ENCODE measurements around the gene F11. TPM values are rescaled to one million over a fixed set of nuclear protein-coding genes. Genes with fewer than 3 reads are reported as not detected.
"Not testable (repeated sequence)": the region's sequence is repeated elsewhere in the genome, so short reads cannot be mapped to it uniquely, and the experiment has no call there.

F11 gene
- total RNA-seq, 1 donor from 2014 or later: not detected

DNA sequence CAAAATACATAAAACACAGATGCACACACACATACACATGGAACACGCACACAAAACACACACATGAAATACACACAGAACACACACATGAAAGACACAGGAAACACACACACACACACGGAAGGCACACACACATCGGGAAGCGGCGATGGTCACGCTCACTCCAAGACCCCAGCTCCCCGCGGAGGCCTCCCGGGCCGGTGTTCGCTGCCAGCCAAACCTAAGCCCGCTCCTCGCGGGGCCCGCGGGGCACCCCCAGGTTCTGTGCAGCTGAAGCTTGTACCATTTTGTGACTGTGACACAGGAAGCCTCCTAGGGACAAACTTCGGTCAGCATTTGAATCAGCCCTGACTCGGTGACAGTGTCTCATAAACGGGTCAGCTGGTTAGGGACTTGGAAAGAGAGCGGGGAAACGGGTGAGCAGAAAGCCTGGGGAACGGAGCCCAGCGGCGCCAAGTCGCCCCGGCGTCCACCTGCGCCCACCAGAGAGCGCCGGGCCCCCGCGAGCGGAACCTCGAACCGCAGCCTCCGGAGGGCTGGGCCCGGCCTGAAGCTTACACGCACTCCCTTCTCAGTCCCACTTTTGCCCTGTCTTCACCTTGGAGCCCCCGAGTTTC, 32.1 kb downstream of the F11 start:
- DNase-seq (ENCODE audit: low spot score): no peak

DNA sequence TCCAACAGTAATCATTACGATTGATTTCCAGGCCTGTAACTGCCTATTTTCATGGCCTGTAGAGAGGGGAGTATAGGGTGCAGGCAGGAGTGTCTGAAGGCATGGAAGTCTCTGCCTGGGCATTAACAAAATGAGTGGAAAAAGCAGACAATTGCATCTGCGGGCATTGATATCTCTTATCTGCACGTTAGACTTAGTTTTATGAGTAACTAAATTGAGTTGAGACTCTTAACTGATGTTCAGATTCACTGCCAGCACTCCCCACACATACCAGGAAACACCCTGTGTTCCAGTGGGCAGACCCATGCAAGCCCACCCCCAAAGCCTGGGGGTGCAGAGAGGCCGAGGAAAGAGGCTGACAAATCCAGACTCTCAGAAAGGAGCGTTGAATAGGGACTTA, 33.3 kb downstream of the F11 start:
- no peak for DNase-seq (ENCODE audit: low spot score)

- DNase-seq (ENCODE audit: low spot score): no peak
Measured at GRCh38 chr4:186300659-186301390, 34.8 kb downstream of the F11 start.

DNA sequence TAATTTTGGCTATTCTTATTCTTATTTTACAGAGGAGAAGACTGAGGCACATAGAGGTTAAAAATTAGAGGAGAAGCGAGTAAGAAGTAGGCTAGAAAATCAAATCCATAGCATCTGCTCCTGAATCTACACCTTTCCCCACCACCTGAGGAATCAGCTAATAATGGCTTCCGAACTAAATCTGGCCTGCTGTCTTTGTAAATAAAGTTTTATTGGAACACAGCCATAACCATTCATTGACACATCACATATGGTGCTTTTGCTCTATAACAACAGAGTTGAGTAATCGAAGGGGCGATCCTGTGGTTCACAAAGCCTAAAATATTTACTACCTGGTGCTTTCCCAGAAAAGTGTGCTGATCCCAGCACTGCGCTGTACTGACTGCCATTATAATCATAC, 38.2 kb downstream of the F11 start:
- DNase-seq (ENCODE audit: low spot score): no peak

- DNase-seq (ENCODE audit: low spot score): no peak
Measured at GRCh38 chr4:186304866-186305505, 39.0 kb downstream of the F11 start.

DNA sequence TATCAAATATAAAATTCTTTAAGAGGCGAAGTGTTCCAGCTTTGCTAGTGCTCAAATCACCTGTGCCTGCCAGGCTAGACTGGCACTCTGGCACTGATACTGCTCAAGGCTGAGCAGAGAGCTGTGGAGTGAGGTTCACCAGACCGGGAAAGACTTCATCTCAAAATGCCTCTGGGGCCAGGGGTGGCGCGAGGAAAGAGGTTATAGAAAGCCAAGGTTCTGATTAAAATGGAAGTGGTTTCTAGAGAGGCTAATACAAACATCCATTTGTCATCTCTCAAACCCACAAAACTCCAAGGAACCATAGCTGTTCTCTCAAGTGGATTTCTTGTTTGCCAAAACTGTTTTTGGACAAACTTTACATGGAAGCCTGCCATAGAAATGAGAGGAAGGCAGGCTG, 41.5 kb downstream of the F11 start:
- DNase-seq (ENCODE audit: low spot score): no peak

DNA sequence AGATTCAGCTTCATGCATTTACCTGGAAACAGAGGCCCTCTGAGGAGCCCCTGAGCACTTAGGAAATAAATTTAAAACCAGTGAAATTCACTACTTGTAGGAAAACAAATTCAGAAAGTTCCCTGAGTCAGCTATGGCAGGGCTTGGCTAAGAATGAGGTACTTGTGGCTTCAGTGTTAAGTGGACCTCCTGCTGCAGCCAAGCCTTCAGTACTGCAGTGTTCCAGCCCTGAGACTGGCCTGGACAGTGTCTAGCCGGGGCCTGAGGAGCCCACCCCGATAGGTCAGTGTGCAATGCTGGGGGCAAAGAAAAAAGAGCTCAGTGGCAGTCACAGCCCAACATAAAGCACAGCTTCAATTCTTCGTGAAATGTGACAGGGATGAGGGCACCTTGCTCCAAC, 41.9 kb downstream of the F11 start:
- DNase-seq (ENCODE audit: low spot score): no peak

DNA sequence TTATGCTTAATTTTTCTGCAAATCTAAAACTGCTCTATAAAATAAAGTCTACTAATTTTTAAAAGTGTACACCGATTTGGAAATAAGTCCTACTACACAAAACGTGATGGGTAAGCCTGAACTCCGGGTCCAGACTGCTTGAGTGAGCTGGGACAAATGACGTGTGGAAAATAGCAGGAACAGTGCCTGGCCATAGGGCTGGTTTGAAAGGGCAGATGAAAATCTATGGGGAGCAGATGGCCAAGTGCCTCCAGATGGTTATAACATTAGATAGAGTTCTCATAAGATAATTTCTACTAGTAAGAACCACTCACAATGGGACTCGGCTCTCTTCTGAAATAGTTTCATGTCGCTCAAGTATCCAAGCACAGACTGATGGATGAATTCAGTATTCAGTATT, 52.5 kb downstream of the F11 start:
- no peak for DNase-seq (ENCODE audit: low spot score)

- DNase-seq (ENCODE audit: low spot score): not testable (repeated sequence)
Measured at GRCh38 chr4:186324660-186325059, 58.7 kb downstream of the F11 start.

GRCh38 chr4:186326391-186326790, 60.4 kb downstream of the F11 start:
- DNase-seq (ENCODE audit: low spot score): no peak

DNA sequence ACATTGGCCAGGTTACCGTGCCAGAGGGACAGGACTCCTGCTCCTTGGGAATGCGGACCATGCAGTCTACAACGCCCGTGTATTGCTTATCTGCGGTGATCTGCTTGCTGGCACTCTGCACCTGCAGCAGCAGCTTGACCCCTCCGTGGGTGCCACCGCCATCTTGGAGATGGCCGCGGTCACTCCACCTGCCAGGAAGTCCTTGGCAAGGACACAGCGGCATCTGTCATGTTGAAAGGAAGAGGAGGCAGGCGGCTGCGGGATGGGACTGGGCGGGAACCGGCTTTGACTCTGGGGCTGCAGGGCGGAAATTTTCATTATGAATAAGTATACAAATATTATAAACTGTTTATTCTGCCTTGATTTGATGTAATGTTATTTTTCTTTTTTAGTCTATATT, 63.4 kb downstream of the F11 start:
- DNase-seq (ENCODE audit: low spot score): no peak

GRCh38 chr4:186330368-186330767, 64.4 kb downstream of the F11 start:
- DNase-seq (ENCODE audit: low spot score): no peak

GRCh38 chr4:186335793-186336192, 69.8 kb downstream of the F11 start:
- DNase-seq (ENCODE audit: low spot score): no peak

Other genes with a start within 250 kb of the F11 start
- 28.6 TPM for gene TLR3, start 197.0 kb upstream of the F11 start, total RNA-seq
- 40.5 TPM for gene FAM149A, start 161.5 kb upstream of the F11 start, total RNA-seq
- 47.3 TPM for gene CYP4V2, start 74.6 kb upstream of the F11 start, total RNA-seq
- 1.2 TPM for gene KLKB1, start 38.7 kb upstream of the F11 start, total RNA-seq